Testis (tissue), 3 donors: ENCODE data around the gene ZNF768. TPM values are rescaled to one million over a fixed set of nuclear protein-coding genes. Genes with fewer than 3 reads are reported as not detected.

Experiments
- DNase-seq: peaks from one replicate; pipeline ENCODE4 v3.0.0-alpha.2; 2019
- H3K27ac ChIP-seq, 2 donors: fragments of 200-600 bp; sonication (generic); one replicate each; pipeline ENCODE4 v1.5.1; 2019
- H3K27me3 ChIP-seq: fragments of 200-600 bp; sonication (generic); one replicate; pipeline ENCODE4 v1.5.1; 2019
- H3K36me3 ChIP-seq: fragments of 200-600 bp; sonication (generic); one replicate; pipeline ENCODE4 v1.5.1; 2017; ENCODE audit warnings: low read depth; ENCODE audit errors: missing control alignments
- H3K4me1 ChIP-seq: fragments of 200-600 bp; sonication (generic); one replicate; pipeline ENCODE4 v1.5.1; 2019
- H3K4me3 ChIP-seq, 2 donors: fragments of 200-600 bp; sonication (generic); one replicate each; pipeline ENCODE4 v1.5.1; 2017 to 2019
- H3K9me3 ChIP-seq: fragments of 200-600 bp; sonication (generic); one replicate; pipeline ENCODE4 v1.5.1; 2017
- CTCF ChIP-seq, 3 experiments: fragments of 450-650 bp in 2 of 3; fragments of 200-600 bp in 1 of 3; sonication (generic) in 1 of 3; IDR thresholded peaks; one replicate each; pipeline ENCODE4 v1.5.1; 2016 to 2019; ENCODE audit warnings: antibody characterized with exemption in 3 of 3, mild to moderate bottlenecking in 2 of 3, moderate library complexity in 1 of 3
- POLR2A ChIP-seq: fragments of 450-650 bp; IDR thresholded peaks from one replicate; pipeline ENCODE4 v1.6.1; 2017; ENCODE audit warnings: antibody characterized with exemption, mild to moderate bottlenecking, moderate library complexity
- WGBS, 2 donors: methylation state at CpG; one replicate each; pipeline ENCODE4 v1.1.5; 2018; 5-methylcytosine and 5-hydroxymethylcytosine counted together
- intact Hi-C: fragments of 100-400 bp; cut with DNase I; formaldehyde crosslinking; loops from one replicate; pipeline ENCODE4 v1.15.1; 2023; ENCODE audit warnings: low total_unique reads
- polyA plus RNA-seq: library from polyadenylated mRNA; stranded (reverse); fragments of 350-450 nt; fragmentation: Illumina TruSeq; extraction: RNeasy Lipid Tissue Mini Kit (QIAGEN cat#74804); gene quantifications from one replicate; pipeline ENCODE4 v1.2.3, GENCODE V29; 2014; ENCODE audit warnings: low read depth, low replicate concordance; ENCODE audit not compliant: insufficient read depth
- total RNA-seq, 2 donors: library from RNA; depleted of rRNA; stranded (reverse); fragments of >200 nt; gene quantifications; one replicate each; pipeline ENCODE4 v1.2.3, GENCODE V29; 2016

Gene ZNF768
- total and polyA plus RNA-seq, 3 donors from 2014 or later = 52.2 to 64.3 (median 52.3) TPM

DNA sequence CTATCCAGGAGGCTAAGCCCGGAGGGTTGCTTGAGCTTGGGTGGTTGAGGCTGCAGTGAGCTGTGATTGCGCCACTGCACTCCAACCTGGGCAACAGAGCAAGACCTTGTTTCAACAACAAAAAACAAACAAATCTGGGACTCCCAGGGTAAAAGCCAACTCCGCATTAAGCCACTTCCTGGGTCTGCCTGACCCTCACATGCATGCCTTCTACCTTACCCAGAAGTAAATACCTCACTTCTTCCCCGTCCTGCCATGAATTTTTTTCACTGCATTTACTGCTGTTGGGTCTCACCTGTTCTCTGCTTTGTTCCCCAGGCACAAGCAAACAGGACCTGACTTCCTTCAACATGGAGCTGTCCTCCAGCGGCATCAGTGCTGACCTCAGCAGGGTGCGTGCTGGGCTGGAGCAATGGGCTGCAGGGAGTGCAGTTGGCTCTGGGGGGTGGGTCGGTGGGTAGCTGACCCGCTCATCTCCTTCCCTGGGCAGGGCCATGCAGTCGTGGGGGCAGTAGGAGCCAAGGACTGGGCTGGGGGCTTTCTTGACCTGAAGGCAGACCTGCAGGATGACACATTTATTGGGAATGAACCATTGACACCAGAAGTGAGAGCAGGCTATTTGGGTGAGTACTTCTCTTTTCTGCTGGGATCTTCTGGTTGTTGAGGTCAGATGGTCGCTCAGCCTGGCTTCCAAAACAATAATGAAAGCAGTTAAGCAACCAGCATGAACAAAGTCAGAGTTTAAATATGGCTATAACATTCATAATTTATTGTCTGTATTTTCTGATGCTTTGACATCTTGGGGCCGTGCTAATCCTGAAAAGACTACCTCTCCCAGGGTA, 37.4 kb downstream of the ZNF768 start:
- no peak for DNase-seq
- TF ChIP-seq CTCF (IDR thresholded peaks at IDR 0.05) (no peak), POLR2A (no peak)
- Histone ChIP-seq H3K4me3 (no peak overlapping the region), H3K9me3 (no peaks in the 10 kb centered on the region), H3K4me1 (no peaks in the 10 kb centered on the region), H3K27ac (no peak overlapping the region), H3K36me3 (no peaks in the 10 kb centered on the region), H3K27me3 (no peaks in the 10 kb centered on the region)
- intact Hi-C loops = no loop called here
- 67 to 73% methylated on average over 9 to 11 of the region's 11 CpGs for WGBS, 2 donors

- intact Hi-C loops = no loop called here
- no peak for DNase-seq
- WGBS, 2 donors = 92 to 93% methylated on average over 7 of the region's 7 CpGs
- H3K27ac ChIP-seq = no peak overlapping the region
- H3K4me1 ChIP-seq = no peaks in the 10 kb centered on the region
- no peaks in the 10 kb centered on the region for H3K27me3 ChIP-seq
- H3K9me3 ChIP-seq = no peaks in the 10 kb centered on the region
- no peak overlapping the region for H3K4me3 ChIP-seq
- TF ChIP-seq POLR2A = no peak
- TF ChIP-seq CTCF (IDR thresholded peaks at IDR 0.05) = no peak
- no peaks in the 10 kb centered on the region for H3K36me3 ChIP-seq
Measured at GRCh38 chr16:30485818-30486436, 40.4 kb downstream of the ZNF768 start.

- intact Hi-C loops = no loop called here
- H3K4me3 ChIP-seq = no peak overlapping the region
Measured at GRCh38 chr16:30484887-30485286, 41.5 kb downstream of the ZNF768 start.

DNA sequence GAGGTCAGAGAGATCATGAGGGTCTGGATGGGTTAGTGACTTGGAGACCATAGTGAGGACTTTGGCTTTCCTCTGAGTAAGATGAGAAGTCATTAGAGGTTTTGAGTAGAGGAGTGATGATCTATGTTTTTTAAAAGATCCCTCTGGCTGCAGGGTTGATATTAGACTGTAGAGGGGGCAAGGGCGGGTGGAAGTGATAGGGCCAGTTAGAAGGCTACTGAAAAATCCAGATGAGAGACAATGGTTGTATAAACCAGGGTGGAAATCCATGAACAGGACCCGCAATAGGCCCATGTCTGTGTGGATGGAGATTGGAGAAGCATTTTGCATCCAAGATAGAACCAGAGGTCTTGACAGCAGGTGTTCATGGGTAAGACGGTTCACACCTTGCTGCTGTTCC, 44.0 kb downstream of the ZNF768 start:
- intact Hi-C loops = no loop called here
- WGBS, 2 donors = 86 to 89% methylated on average over 3 of the region's 3 CpGs
- Histone ChIP-seq H3K4me1 (no peaks in the 10 kb centered on the region), H3K4me3 (no peak overlapping the region), H3K9me3 (no peaks in the 10 kb centered on the region), H3K27ac (no peak overlapping the region), H3K27me3 (no peaks in the 10 kb centered on the region), H3K36me3 (no peaks in the 10 kb centered on the region)
- no peak for DNase-seq
- no peak for TF ChIP-seq POLR2A
- TF ChIP-seq CTCF (IDR thresholded peaks at IDR 0.05) = no peak

More at GRCh38 chr16:30484887-30485286, 41.5 kb downstream of the ZNF768 start:
- no peak for DNase-seq
- TF ChIP-seq POLR2A (no peak), CTCF (IDR thresholded peaks at IDR 0.05) (no peak)
- no peaks in the 10 kb centered on the region for H3K27me3 ChIP-seq
- H3K27ac ChIP-seq = no peak overlapping the region
- no peaks in the 10 kb centered on the region for H3K36me3 ChIP-seq
- no peaks in the 10 kb centered on the region for H3K9me3 ChIP-seq
- H3K4me1 ChIP-seq = no peaks in the 10 kb centered on the region
